COR-L47 (cell line): ENCODE measurements around the gene FAM43A.

Source experiments
- DNase-seq: peaks from one replicate; lab custom pipeline; 2025; lab: John Stamatoyannopoulos, UW

FAM43A gene

DNA sequence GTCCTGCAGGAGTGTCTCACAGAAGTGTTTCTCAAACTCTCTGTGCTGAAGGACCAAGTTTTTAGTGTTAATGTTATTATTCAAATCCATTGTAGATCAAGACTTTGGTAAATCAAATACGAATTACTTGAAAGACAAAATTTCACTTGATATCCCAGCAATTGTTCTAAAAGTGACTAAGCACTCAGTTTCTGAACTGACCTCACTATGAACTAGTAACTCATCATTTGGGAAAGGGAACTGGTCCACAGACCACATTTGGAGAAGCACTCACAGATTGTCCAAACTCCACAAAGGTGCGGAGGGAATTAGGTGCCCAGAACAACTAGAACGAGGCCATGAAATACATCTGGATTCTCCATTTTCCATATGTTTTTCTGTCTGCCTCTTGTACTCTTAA is 25.6 kb downstream of the FAM43A start:
- no peak for DNase-seq

- DNase-seq = no peak
Measured at GRCh38 chr3:194711913-194712312, 26.2 kb downstream of the FAM43A start.

DNA sequence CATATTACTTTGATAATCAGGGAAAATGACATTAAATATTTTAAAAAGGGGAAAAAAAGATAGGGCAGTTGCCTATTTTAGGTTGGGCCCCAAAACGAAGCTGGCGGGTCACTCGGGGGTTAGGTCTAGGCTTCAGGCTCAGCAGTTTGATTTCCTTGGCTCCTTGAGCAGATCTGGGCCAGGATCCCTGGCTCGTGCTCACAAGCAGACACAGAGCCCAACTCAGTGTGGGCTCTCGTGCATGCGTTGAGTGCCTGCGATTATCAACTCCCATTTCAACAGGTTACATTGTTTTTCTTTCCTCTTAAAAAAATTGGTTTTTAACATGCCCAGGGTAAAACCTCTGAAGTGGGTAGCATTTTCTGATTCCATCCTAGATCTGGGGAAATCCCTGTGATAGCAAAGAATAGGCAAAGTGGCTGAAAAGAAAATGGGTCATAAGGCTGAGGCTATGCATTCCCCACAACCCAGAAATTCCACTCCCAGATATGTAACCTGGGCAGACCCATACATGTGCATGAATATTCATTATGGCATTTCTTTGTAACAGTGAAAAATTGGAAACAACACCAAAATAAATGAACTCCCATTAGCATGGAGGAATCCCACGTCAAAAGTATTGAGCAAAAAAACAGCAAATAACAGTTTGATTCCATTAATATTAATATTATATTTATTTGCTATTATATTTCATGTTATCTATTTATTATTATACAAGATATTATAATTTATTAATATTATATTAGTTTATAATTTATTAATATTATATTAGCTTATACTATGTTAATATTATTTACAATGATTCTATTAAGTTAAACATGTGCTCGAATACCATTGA is 27.8 kb downstream of the FAM43A start:
- no peak for DNase-seq

DNA sequence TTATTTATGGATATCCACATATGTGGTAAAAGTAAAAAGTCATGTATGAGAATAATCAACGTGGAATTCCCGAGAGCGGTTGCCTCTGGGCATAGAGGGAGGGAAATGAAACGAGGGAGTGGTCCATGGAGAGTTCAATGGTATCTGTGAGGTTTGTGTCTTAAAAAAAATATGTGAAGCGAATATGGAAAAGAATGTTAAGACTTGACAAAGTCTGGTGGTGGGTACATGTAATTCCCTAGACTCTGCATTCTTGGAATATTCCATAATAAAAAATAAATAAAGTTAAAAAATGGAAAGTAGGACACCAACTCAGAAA is 28.4 kb downstream of the FAM43A start:
- DNase-seq = no peak

DNA sequence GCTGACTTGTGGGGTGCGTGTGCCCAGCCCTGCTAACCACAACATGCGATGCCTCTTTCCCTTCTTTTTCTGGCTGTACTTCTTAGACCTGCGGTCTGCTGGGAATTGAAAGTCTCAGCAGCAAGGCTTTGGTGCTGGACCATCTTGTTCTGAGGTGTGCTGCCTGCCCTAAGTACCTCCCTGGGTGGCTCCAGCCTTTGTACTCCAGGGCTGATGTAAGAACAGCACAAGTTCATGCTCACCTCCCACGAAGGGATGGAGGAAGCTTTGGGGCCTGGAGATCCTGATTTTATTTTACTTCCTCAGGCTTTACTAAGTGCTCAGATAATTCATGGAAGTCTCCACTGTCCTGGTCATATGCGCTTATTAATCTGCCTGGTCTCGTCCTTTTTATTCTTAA is 28.9 kb downstream of the FAM43A start:
- no peak for DNase-seq

DNA sequence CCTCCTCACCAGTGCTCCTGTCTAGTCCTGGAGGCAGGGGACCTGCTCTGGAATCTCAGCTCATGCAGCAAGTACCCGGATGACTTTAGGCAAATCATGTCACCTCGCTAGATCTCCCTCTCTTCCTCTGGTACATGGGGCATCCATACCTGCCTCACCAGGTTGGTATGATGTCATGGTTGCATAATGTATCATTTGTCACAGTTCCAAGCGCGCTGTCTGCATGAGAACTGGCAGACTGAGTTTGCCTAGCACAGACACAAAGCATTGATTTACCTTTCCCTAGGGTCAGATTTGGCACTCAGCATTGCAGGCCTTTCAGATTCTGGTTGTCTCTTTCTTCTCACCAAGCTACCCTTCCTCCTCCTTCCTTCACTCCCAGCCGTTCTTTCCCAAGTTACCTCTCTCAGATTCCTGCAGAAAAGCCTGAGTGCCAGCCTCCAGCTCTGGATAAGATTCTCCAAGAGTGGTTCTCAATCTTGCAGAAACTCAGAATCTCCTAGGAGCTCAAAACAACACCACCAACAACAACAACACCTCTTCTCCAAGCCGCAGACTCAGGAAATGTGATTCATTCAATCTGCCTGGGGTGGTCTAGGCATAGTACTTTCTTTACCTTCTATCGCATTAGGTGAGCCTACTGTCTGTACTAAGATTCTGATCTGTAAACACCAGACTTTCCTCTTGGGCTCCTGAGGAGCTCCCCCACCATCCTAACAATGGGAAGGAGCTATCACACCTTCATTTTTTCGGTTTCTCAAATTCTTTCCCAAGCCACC is 29.5 kb downstream of the FAM43A start:
- DNase-seq = no peak

- no peak for DNase-seq
Measured at GRCh38 chr3:194718079-194718478, 32.4 kb downstream of the FAM43A start.

- no peak for DNase-seq
Measured at GRCh38 chr3:194720048-194720447, 34.4 kb downstream of the FAM43A start.

- DNase-seq = no peak
Measured at GRCh38 chr3:194723846-194724618, 38.3 kb downstream of the FAM43A start.

DNA sequence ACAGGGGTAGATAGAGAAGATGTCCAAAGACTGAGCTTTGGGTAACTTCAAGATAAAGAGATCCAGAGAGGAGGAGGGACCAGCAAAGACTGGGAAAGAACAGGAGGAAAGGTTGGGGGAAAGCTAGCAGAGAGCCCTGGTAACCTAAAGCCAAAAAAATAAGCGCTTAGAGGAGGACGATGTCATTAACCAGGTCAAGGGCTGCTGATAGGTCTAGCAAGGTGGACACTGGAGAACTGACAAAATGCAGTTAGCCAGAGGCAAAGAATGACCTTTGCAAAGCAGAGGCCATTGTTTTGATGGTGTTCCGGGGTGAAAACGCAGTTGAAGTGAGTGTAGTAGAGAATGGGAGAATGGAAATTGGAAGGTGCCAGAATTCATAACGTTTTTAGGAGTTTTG is 39.7 kb downstream of the FAM43A start:
- no peak for DNase-seq

DNA sequence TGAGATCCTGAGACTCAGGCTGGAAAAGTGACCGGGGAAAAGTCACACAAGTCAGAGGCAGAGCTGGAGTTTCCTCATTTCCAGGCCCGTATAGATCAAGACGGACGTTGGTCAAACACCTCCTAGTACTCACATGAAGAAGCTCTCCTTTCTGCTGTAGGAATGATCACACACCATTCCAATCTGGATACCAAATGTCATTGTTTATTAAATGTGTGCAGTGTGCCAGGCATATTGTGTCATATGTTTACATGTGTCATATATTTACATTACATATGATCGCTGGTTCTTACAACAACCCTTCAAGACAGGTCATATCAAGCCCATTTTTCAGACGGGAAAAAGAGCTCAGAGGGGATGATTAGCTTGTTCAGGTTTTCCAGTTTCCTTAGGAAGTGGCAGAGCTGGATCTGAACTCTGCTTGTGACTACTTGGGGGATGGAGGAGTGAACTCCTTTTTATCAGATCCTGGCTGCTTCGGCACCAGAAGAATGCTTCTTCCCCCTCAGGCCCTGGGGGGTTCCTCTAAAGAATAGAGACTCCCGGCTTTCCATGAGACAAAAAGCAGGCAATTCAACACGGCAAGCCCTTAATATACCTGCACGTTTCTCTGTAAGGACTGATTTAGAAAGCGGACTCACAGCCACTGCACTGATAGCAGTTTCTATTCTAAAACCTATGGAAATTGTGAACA is 41.9 kb downstream of the FAM43A start:
- no peak for DNase-seq

GRCh38 chr3:194728986-194729385 is 43.3 kb downstream of the FAM43A start:
- no peak for DNase-seq

DNA sequence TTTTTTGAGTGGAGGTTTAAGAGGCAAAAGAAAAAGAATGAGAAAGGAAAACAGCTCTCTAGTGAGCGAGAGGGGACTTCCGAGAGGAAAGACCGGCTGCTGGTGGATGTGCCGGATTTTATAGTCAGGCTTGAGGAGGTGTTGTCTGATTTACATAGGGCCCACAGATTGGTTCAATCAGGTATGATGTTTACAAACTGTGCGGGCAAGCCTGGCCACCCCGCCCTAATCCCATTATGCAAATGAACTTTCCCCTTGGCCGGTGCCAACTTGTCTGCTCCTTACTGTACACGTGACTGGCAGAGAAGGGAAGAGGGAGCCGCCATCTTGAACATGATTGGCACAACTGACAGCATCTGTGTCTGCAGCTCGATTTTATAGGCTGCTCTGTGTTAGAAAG is 44.7 kb downstream of the FAM43A start:
- DNase-seq = peak; percentile 82

GRCh38 chr3:194731506-194732073 is 45.9 kb downstream of the FAM43A start:
- no peak for DNase-seq

DNA sequence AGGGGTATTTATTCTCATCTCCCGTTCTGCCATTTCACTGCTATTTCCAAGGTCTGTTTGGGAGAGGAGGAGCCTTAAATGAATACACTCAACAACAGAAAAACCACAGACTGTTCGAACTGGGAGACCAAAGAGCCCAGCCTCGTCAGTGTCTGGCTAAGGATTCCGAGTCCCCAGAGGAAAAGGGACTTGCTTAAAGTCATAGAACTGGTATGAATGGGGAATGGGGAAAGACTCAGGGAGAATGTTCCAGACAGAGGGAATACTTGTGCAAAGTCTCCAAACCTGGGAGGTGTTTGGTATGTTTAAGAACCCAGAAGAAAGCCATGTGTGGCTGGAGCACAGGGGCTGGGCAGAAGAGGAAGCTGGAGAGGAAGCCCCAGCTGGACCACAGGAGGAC is 46.9 kb downstream of the FAM43A start:
- no peak for DNase-seq

GRCh38 chr3:194736277-194736895 is 50.7 kb downstream of the FAM43A start:
- DNase-seq = no peak

DNA sequence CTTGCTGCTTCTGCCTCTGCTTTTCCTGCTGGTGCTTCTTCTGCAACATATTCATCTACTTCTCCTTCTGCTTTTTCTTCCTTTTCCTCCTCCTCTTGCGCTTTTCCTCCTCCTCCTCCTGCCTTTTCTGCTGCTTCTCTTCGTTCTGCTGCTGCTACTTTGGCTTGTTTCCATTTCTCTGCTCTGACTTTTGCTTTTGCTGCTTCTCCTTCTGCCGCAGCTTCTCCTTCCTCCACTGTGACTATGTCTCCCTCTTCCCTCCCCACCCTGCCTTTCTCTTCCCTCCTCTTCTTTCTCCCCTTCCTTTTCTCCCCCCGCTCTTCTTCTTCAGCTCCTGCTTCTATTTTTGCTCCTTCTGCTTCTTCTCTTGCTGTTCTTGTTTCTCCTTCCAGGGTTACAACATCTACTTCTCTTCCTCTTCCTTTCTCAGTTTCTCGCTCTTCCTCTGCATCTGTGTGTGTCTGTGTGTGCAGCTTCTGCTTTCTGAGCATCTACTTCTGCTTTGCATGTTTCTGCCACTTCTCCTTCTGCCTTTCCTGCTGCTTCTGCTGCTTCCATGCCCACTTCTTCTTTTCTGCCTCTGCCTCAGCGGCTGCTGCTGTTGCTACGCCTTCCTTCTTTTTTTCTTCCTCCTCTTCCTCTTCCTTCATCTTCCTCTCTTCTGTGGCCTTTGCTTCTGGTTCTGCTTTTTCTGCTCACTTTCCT is 51.4 kb downstream of the FAM43A start:
- DNase-seq = no peak
